AML-193 (cell line): ENCODE results near the gene SLC7A8.
"Not testable (repeated sequence)": the region's sequence is repeated elsewhere in the genome, so short reads cannot be mapped to it uniquely, and the experiment has no call there.

Experiments
- DNase-seq, 2 experiments: peaks; one replicate each; lab custom pipeline; 2025; lab: John Stamatoyannopoulos, UW

Gene SLC7A8

GRCh38 chr14:23114120-23114458 is 69.4 kb downstream of the SLC7A8 start:
- DNase-seq, result no peak

DNA sequence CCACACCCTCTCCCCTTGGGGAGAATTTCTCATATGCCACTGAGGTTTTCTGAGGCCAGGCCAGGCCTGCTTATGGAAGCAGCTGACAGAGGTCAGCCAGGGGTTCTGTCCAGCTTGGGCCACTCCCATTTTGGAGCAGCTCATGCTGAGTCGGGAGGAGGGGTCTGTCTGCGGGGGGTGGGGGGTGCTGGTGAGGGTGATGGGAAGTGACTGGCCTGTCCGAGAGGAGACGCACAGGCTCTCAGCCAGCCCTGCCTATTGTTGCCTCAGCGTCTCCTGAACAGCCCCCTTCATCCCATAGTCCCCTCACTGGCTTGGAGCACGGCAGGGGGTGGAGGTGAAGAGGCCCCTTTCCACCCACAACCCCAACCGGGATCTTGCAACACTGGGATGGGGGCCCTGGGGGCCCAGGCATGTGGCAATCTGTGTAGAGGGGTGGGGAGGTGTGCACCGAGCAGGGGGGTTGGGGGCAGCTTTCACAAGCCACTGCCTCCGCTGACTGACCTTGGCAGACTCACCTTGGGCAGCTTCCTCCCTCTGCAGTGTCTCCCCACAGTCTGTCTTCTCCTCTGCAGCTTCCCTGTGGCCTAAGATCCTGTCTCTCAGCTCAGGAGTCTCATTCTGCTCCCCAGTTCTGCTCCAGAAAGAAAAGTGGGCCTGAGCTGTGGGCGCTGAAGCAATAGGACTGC is 69.9 kb downstream of the SLC7A8 start:
- DNase-seq, result peak; percentile 87 to 88

GRCh38 chr14:23112359-23113178 is 70.9 kb downstream of the SLC7A8 start:
- DNase-seq, result peak; percentile 93 to 95

GRCh38 chr14:23110579-23111365 is 72.7 kb downstream of the SLC7A8 start:
- DNase-seq, result no peak

GRCh38 chr14:23109769-23110168 is 73.7 kb downstream of the SLC7A8 start:
- DNase-seq, result no peak

GRCh38 chr14:23108169-23108568 is 75.3 kb downstream of the SLC7A8 start:
- DNase-seq, result not testable (repeated sequence)

- not testable (repeated sequence) for DNase-seq
Observed at GRCh38 chr14:23107620-23108019, 75.8 kb downstream of the SLC7A8 start.

DNA sequence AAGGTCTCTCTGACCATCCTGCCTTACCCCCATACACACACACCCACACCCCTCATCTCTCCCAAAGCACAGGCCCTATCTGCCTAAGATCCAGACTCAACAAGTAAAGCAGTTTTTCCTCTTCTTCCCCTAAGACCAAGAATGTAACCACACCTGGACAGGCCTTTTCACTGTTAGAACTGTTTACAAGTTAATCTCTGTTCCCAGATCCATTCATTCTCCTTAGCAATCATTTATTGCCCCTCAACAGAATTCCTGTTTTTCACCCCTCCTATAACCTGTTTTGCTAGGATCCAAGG is 76.8 kb downstream of the SLC7A8 start:
- DNase-seq, result no peak

- DNase-seq, result no peak
Observed at GRCh38 chr14:23105348-23105824, 78.1 kb downstream of the SLC7A8 start.

DNA sequence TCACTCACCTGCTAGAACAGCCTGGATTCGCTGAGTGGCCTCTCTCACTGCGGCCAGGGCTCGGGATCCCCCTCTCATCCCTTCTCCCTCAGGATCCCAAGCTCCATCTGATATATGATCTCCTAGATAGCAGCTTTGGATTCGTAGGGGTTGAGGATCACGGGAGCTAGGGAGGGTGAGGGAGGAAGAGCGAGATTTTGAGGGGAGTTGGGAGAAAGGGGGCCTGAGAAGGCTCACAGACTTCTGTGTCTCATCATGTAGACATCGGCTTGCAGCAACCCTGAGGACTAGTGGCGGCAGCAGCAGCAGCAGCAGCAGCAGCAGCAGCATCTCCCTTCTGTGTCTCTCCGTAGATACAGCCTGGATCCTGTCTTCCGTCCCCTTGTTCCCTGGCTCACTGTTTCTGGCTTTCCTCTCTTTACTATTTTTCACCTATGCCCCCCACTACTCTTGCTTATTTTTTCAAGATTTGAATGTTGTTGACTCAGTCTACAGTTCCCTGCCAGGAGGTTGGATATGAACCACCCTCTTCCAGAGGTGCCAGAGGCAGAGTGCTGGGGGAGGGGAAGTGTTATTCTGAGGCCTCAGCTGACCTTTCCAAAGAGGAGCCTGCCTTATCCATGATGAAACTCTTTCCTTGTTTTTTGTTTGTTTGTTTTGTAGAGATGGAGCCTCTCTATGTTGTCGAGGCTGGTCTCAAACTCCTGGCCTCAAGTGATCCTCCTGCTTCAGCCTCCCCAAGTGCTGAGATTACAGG is 78.7 kb downstream of the SLC7A8 start, which contains the start of gene CIROP:
TSS of gene CIROP (minus strand) at position 399 of the 757 bp plus-strand sequence. CDS start at position 330, 69 bp downstream.
- DNase-seq, result no peak

DNA sequence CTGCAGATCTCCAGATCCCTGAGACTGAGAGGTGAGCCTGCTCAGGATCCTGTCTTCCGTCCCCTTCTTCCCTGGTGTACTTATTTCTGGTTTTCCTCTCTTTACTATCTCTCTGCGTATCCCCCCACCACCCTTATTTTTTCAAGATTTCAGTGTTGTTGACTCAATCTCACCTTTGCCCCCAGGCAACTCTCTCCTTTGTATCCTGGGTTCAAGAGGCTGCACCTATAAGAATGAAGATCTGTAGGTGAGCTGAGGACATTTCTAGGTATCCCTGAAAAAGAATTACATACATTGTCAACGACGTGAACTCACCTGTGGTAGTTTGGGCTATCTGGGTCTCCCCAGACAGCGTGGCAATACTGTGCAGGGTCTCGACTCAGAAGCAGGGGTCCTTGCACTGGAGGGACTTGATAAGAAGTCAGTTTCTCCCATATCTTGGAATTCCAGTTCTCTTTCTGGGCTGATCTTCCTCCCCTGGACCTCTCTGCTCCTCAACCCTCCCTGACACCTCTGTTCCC is 79.3 kb downstream of the SLC7A8 start:
- DNase-seq, result no peak

DNA sequence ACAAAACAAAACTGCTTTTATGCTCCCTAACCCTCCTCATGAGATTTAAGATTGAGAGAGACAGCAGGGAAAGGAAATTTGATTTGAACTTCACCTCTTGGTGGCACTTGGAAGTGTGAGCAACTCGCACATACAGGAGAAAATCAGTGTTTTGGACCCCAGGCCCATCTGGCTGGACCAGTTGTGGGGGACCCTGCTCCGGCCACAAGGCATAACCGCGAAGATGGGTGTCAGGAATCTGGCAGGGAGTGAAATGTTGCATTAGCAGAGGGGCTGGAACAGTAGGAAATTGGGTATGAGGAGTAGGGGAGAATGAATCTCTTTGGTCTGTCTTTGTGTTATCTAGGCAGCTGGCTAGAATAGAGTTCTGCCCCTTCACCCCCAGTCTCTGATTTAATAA is 79.9 kb downstream of the SLC7A8 start:
- no peak for DNase-seq

DNA sequence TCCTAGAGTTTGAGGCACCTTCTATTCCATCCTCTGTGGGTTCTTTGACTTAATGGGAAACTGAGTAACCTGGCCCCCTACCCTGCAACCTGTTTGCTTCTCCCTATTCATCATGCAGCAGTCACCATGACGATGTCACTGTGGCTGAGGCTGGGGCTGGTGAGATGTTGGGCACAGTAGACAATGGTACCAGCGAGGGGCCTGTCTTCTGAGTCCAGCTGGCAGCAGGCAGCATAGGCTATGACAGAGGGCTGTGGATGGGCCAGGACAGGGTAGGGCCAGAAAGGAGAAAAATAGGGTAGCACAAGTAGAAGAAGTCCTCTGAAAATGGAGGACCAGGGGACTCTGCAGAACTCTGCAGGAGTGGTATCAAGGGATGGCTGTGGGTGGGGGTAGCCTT is 80.7 kb downstream of the SLC7A8 start:
- no peak for DNase-seq

GRCh38 chr14:23101986-23102625 is 81.4 kb downstream of the SLC7A8 start:
- no peak for DNase-seq

DNA sequence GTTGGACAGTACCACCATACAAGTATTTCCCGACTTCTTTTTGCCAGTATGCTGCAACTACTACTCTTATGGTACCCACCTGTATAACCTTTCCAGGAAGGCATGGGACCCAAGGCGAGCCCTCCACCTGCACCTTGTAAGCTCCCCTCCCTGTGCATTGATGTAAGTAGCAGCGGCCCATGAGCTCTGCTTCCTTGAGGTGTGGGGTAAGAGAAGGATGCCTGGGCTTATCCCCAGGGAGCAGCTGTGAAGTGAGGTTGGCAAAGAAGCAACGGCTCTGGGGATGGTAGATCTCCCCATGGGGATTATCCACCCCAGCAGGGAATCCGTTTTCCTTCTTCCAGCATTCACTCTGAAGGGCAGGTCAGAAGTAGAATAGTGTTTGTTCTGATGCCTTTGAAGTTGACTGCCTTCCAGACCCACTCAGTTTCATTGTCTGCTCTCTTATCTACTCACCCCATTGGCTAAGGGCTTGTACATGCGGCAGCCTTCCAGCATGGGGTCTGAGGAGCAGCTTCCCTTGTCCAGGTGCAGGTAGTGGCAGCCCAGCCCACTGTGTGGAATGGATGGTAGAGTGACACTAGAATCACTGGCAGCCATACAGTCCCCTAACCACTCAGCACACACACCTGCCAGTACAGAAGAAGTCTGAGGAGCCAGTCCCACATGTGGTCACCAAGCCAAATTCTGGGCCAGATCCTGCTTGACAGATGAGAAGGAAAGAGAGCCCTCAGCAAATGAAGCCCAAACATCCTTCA is 82.1 kb downstream of the SLC7A8 start:
- no peak for DNase-seq

DNA sequence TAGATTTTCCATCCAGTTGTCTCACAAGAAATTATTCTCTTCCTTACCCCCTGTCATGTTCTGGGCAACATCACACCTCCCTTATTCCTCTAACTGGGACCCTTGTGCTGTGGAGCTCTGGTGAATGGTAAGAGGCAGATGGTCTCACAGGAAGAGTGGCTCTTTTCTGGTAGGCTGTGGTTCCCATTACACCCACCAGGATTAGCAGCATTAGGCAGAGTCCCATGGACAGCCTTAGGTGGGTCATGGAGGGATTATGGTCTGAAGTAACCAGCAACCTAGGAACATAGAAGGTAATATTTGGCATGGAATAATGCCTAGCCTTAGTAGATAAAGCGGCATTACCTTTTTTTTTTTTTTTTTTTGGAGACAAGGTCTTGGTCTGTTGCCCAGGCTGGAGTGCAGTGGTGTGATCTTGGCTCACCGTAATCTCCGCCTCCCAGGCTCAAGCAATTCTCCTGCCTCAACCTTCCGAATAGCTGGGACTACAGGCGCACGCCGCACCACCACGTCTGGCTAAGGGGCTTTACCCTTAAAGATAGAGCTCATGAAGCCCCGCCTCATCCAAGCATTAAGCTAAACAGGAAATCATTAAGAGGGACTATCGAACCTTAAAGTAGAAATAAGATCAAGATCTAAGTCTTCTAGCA is 84.1 kb downstream of the SLC7A8 start:
- no peak for DNase-seq

- DNase-seq, result no peak
Observed at GRCh38 chr14:23097786-23098185, 85.7 kb downstream of the SLC7A8 start.

DNA sequence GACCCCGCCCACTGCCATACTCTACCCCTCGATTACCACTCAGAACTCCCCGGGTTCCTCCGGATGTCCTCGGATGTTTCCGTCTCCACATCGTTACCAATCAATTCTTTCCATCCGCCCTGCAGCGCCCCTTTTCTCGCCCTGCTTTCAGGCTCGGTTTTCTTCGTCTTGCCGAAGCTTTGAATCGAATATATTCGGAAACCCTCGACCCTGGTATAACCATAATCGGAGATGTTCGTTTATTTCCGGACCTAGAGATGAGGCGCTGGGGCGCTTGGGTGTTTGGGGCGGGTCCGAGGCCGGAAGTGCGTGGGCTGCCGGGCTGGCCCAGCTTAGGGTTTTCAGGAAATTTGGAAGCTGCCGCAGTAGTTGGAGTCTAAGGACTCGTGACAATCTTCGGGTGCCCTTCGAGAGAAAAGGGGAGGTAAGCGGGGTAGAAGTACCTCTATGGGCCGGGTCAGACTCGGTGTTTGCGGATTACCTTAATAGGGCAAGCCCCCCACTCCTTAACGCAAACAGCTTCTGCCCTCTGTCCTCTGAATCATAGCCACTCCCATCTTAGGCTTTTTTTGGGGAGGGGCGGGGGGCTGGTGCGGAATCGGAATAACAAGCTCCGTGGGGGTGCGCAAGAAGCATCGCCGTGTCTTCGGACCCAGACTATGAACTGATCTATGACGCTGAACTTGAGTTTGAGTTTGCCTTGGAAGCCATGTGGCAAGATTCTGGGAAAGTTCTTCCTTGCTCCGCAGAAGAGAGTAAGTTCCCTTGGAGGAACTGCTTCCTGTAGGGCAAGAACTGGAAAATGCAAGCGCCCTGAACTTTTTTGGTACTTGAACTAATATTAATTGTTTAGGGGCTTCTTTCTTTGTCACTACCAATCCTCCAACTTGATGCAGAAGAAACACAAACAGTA is 88.0 kb downstream of the SLC7A8 start, which contains the start of gene C14orf119:
TSS of gene C14orf119 (plus strand) at position 310 of the 913 bp plus-strand sequence. CDS start 2,154 bp downstream, outside the sequence.
- DNase-seq, result no peak
